ENCODE results near the gene CCDC86. TPM values are rescaled to one million over a fixed set of nuclear protein-coding genes. Genes with fewer than 3 reads are reported as not detected.
"Not testable (repeated sequence)": the region's sequence is repeated elsewhere in the genome, so short reads cannot be mapped to it uniquely, and the experiment has no call there.

CCDC86 gene
- 69.4 and 69.5 TPM in 2 replicates for total RNA-seq

GRCh38 chr11:60841797-60842667, at the start of gene CCDC86:
TSS of gene CCDC86 (plus strand) at chr11:60842113. CDS start at chr11:60842125, 12 bp downstream.
- intact Hi-C loops (cut with micrococcal nuclease): loop anchor here (1.0 to 2.0 kb wide), 3 partner anchors 17 to 73 kb away; partner anchors contain the start of genes PRPF19 and TMEM109

- intact Hi-C loops (cut with micrococcal nuclease): no loop called here
These were observed 49.4 kb upstream of the CCDC86 start for GRCh38 chr11:60792521-60792920.

- intact Hi-C loops (cut with micrococcal nuclease): no loop called here
These were observed 46.6 kb upstream of the CCDC86 start for GRCh38 chr11:60795291-60795690.

- intact Hi-C loops (cut with micrococcal nuclease): no loop called here
These were observed 43.9 kb upstream of the CCDC86 start for GRCh38 chr11:60797846-60798630.

GRCh38 chr11:60798631-60799030, 43.3 kb upstream of the CCDC86 start:
- intact Hi-C loops (cut with micrococcal nuclease): no loop called here

GRCh38 chr11:60801194-60801593, 40.7 kb upstream of the CCDC86 start:
- intact Hi-C loops (cut with micrococcal nuclease): no loop called here

GRCh38 chr11:60803273-60803936, 38.5 kb upstream of the CCDC86 start:
- intact Hi-C loops (cut with micrococcal nuclease): no loop called here

- intact Hi-C loops (cut with micrococcal nuclease): no loop called here
These were observed 32.7 kb upstream of the CCDC86 start for GRCh38 chr11:60809249-60809648.

- intact Hi-C loops (cut with micrococcal nuclease): no loop called here
These were observed 32.2 kb upstream of the CCDC86 start for GRCh38 chr11:60809691-60810090.

GRCh38 chr11:60810151-60810550, 31.8 kb upstream of the CCDC86 start:
- intact Hi-C loops (cut with micrococcal nuclease): no loop called here

- intact Hi-C loops (cut with micrococcal nuclease): no loop called here
These were observed 31.3 kb upstream of the CCDC86 start for GRCh38 chr11:60810569-60810968.

GRCh38 chr11:60813324-60813723, 28.6 kb upstream of the CCDC86 start:
- intact Hi-C loops (cut with micrococcal nuclease): no loop called here

- intact Hi-C loops (cut with micrococcal nuclease): no loop called here
These were observed 27.8 kb upstream of the CCDC86 start for GRCh38 chr11:60814112-60814511.

GRCh38 chr11:60816590-60817157, 25.2 kb upstream of the CCDC86 start:
- intact Hi-C loops (cut with micrococcal nuclease): no loop called here

- intact Hi-C loops (cut with micrococcal nuclease): no loop called here
These were observed 23.9 kb upstream of the CCDC86 start for GRCh38 chr11:60818057-60818456.

- intact Hi-C loops (cut with micrococcal nuclease): no loop called here
These were observed 19.9 kb upstream of the CCDC86 start for GRCh38 chr11:60821827-60822599.

- intact Hi-C loops (cut with micrococcal nuclease): not testable (repeated sequence)
These were observed 18.1 kb upstream of the CCDC86 start for GRCh38 chr11:60823745-60824306.

- intact Hi-C loops (cut with micrococcal nuclease): no loop called here
These were observed 16.8 kb upstream of the CCDC86 start for GRCh38 chr11:60825118-60825517.

- intact Hi-C loops (cut with micrococcal nuclease): no loop called here
These were observed 16.1 kb upstream of the CCDC86 start for GRCh38 chr11:60825790-60826189.

- intact Hi-C loops (cut with micrococcal nuclease): loop anchor here (1.0 to 10.0 kb wide), 5 partner anchors 42 to 354 kb away; no protein-coding TSS in a partner anchor
These were observed 11.3 kb upstream of the CCDC86 start for GRCh38 chr11:60830478-60831142.
